GM23338 (cell line): Measurements from ENCODE around the gene ERC1. TPM values are rescaled to one million over a fixed set of nuclear protein-coding genes. Genes with fewer than 3 reads are reported as not detected.

Experiments used
- ATAC-seq: fragments of 200-7000 bp; cut with Tn5 transposase; 3 replicates; pipeline ENCODE4 v1.9.1; 2020
- DNase-seq: peaks from one replicate; pipeline ENCODE4 v3.0.0-alpha.2; 2015; ENCODE audit warnings: low spot score
- H2AFZ ChIP-seq: fragments of 200-600 bp; sonication (generic); 2 replicates; pipeline ENCODE4 v1.8.0; 2016; ENCODE audit warnings: antibody characterized with exemption, mild to moderate bottlenecking, moderate library complexity
- H3F3A ChIP-seq: fragments of 200-600 bp; sonication (generic); replicated peaks from 2 replicates; pipeline ENCODE4 v1.8.0; 2017; ENCODE audit warnings: antibody characterized with exemption, mixed run types, low read depth
- H3K27ac ChIP-seq: fragments of 200-600 bp; sonication (generic); 2 replicates; pipeline ENCODE4 v1.6.1; 2016; ENCODE audit warnings: low read depth
- H3K27me3 ChIP-seq: fragments of 200-600 bp; sonication (generic); 2 replicates; pipeline ENCODE4 v1.8.0; 2016; ENCODE audit warnings: mild to moderate bottlenecking, mixed run types, moderate library complexity; ENCODE audit not compliant: insufficient read depth
- H3K36me3 ChIP-seq: fragments of 200-600 bp; sonication (generic); 2 replicates; pipeline ENCODE4 v1.8.0; 2016; ENCODE audit warnings: mild to moderate bottlenecking; ENCODE audit not compliant: insufficient read depth
- H3K4me1 ChIP-seq: fragments of 200-600 bp; sonication (generic); 2 replicates; pipeline ENCODE4 v1.8.0; 2016; ENCODE audit warnings: mild to moderate bottlenecking, moderate library complexity; ENCODE audit not compliant: insufficient read depth
- H3K4me2 ChIP-seq: fragments of 200-600 bp; sonication (generic); 2 replicates; pipeline ENCODE4 v1.7.1; 2017; ENCODE audit warnings: mixed run types
- H3K4me3 ChIP-seq: fragments of 200-600 bp; sonication (generic); 2 replicates; pipeline ENCODE4 v1.6.1; 2016; ENCODE audit warnings: mixed run types
- H3K79me2 ChIP-seq: fragments of 200-600 bp; sonication (generic); replicated peaks from 2 replicates; pipeline ENCODE4 v1.8.0; 2017; ENCODE audit warnings: mild to moderate bottlenecking; ENCODE audit not compliant: insufficient read depth
- H3K9me2 ChIP-seq: fragments of 200-600 bp; sonication (generic); 2 replicates; pipeline ENCODE4 v1.8.0; 2017; ENCODE audit not compliant: insufficient read depth
- H4K20me1 ChIP-seq: fragments of 200-600 bp; sonication (generic); replicated peaks from 2 replicates; pipeline ENCODE4 v1.8.0; 2017; ENCODE audit warnings: mild to moderate bottlenecking; ENCODE audit not compliant: insufficient read depth
- H3K27ac Mint-ChIP-seq: 2 replicates; pipeline ENCODE4 v1.8.0; 2020; ENCODE audit warnings: inconsistent platforms, mild to moderate bottlenecking, moderate library complexity, mixed read lengths
- H3K27me3 Mint-ChIP-seq: 3 replicates; pipeline ENCODE4 v1.8.0; 2022; ENCODE audit warnings: low read depth, mild to moderate bottlenecking, moderate library complexity, mixed read lengths, inconsistent platforms; ENCODE audit not compliant: insufficient read depth, poor library complexity
- H3K36me3 Mint-ChIP-seq: 3 replicates; pipeline ENCODE4 v1.8.0; 2021; ENCODE audit warnings: low read depth, mild to moderate bottlenecking, inconsistent platforms, moderate library complexity, mixed read lengths
- H3K4me1 Mint-ChIP-seq: 3 replicates; pipeline ENCODE4 v1.8.0; 2020; ENCODE audit warnings: mild to moderate bottlenecking, inconsistent platforms, mixed read lengths
- H3K4me3 Mint-ChIP-seq: 3 replicates; pipeline ENCODE4 v1.8.0; 2021; ENCODE audit warnings: moderate library complexity, mild to moderate bottlenecking, inconsistent platforms, mixed read lengths
- H3K9me3 Mint-ChIP-seq: 3 replicates; pipeline ENCODE4 v1.8.0; 2020; ENCODE audit warnings: moderate library complexity, mild to moderate bottlenecking, inconsistent platforms, mixed read lengths
- CREB1 ChIP-seq: fragments of 250-450 bp; sonication (Bioruptor Pico); IDR thresholded peaks from 2 replicates; pipeline ENCODE4 v1.5.0; 2020; ENCODE audit warnings: low read depth, mild to moderate bottlenecking, moderate library complexity
- EZH2 ChIP-seq: fragments of 200-600 bp; sonication (generic); IDR thresholded peaks from one replicate; pipeline ENCODE4 v1.8.0; 2017; ENCODE audit warnings: antibody characterized with exemption, mild to moderate bottlenecking, low read depth; ENCODE audit not compliant: unreplicated experiment
- EZH2phosphoT487 ChIP-seq: fragments of 200-600 bp; sonication (generic); IDR thresholded peaks from one replicate; pipeline ENCODE4 v1.8.1; 2018; ENCODE audit warnings: antibody characterized with exemption; ENCODE audit not compliant: unreplicated experiment
- JUNB ChIP-seq: IDR thresholded peaks from one replicate; pipeline ENCODE4 v1.6.1; 2016; ENCODE audit warnings: antibody characterized with exemption; ENCODE audit not compliant: unreplicated experiment
- NANOG ChIP-seq: IDR thresholded peaks from 2 replicates; pipeline ENCODE4 v1.6.1; 2016; ENCODE audit warnings: antibody characterized with exemption, borderline replicate concordance
- POLR2AphosphoS5 ChIP-seq: IDR thresholded peaks from 2 replicates; pipeline ENCODE4 v1.6.1; 2016; ENCODE audit warnings: antibody characterized with exemption, low read depth
- STAT1 ChIP-seq: IDR thresholded peaks from one replicate; pipeline ENCODE4 v1.6.1; 2016; ENCODE audit warnings: antibody characterized with exemption; ENCODE audit not compliant: unreplicated experiment
- ZNF114 ChIP-seq: fragments of 250-450 bp; sonication (Bioruptor Pico); IDR thresholded peaks from 2 replicates; pipeline ENCODE4 v1.5.0; 2020; ENCODE audit warnings: mild to moderate bottlenecking, moderate library complexity
- ZNF331 ChIP-seq: fragments of 250-450 bp; sonication (Bioruptor Pico); IDR thresholded peaks from 2 replicates; pipeline ENCODE4 v1.5.0; 2020; ENCODE audit warnings: low read depth, mild to moderate bottlenecking, moderate library complexity
- polyA plus RNA-seq: library from polyadenylated mRNA; unstranded; fragments of >200 nt; fragmentation: Nextera tagmentation; extraction: Ambion mirVana; gene quantifications from 2 replicates; pipeline ENCODE4 v1.2.1, GENCODE V29; 2016
- total RNA-seq: library from RNA; depleted of rRNA; stranded (reverse); fragments of >200 nt; shearing (Covaris generic); gene quantifications from 2 replicates; pipeline ENCODE4 v1.2.3, GENCODE V29; 2014
- TF ChIP-seq, protein P1 (sequence below): fragments of 250-450 bp; sonication (Bioruptor Pico); IDR thresholded peaks from 2 replicates; pipeline ENCODE4 v1.5.0; 2020; ENCODE audit warnings: mild to moderate bottlenecking, moderate library complexity
- TF ChIP-seq, protein P2 (sequence below), 2 experiments: fragments of 200-600 bp in 1 of 2; sonication (generic) in 1 of 2; conservative IDR thresholded peaks; 2 replicates each; pipeline versions ENCODE4 v1.5.1 to v1.6.1; 2016 to 2017; ENCODE audit warnings: antibody characterized with exemption in 2 of 2, low read depth in 2 of 2, mild to moderate bottlenecking in 2 of 2, moderate library complexity in 1 of 2
- TF ChIP-seq, protein P3 (sequence below): IDR thresholded peaks from 2 replicates; pipeline ENCODE4 v1.6.1; 2016; ENCODE audit warnings: antibody characterized with exemption
- TF ChIP-seq, protein P4 (sequence below): IDR thresholded peaks from one replicate; pipeline ENCODE4 v1.6.1; 2018; ENCODE audit warnings: antibody characterized with exemption; ENCODE audit not compliant: unreplicated experiment

The ERC1 gene
- total and polyA plus RNA-seq, 2 experiments from 2014 or later = 28.1 to 35.3 TPM

DNA sequence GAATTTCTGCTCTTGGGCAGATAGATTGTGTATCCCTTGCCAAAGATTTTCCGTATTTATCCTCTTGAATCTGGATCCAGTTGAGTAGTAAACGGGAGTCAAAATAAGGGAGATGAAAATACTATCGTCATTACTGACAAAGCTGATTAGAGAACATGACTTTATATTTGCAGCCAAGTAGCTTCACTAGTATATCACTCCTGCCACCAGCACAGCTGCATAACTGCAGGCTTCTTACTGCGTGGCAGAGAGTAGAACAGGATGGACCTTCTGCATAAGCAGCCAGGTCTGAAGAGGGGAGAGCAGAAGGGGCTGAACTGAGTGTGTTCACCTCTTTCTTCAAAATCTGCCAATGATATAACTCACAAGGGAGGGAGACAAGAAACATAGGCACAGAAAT lies 319.6 kb downstream of the ERC1 start:
- no peak overlapping the region for H3K4me2 ChIP-seq
- peaks cover 14% of the 10 kb centered on the region; the same call in 2 of the 3 replicates for H3K36me3 Mint-ChIP-seq
- TF ChIP-seq EZH2 = no peak
- no peak for TF ChIP-seq CREB1
- TF ChIP-seq, protein P1, sequence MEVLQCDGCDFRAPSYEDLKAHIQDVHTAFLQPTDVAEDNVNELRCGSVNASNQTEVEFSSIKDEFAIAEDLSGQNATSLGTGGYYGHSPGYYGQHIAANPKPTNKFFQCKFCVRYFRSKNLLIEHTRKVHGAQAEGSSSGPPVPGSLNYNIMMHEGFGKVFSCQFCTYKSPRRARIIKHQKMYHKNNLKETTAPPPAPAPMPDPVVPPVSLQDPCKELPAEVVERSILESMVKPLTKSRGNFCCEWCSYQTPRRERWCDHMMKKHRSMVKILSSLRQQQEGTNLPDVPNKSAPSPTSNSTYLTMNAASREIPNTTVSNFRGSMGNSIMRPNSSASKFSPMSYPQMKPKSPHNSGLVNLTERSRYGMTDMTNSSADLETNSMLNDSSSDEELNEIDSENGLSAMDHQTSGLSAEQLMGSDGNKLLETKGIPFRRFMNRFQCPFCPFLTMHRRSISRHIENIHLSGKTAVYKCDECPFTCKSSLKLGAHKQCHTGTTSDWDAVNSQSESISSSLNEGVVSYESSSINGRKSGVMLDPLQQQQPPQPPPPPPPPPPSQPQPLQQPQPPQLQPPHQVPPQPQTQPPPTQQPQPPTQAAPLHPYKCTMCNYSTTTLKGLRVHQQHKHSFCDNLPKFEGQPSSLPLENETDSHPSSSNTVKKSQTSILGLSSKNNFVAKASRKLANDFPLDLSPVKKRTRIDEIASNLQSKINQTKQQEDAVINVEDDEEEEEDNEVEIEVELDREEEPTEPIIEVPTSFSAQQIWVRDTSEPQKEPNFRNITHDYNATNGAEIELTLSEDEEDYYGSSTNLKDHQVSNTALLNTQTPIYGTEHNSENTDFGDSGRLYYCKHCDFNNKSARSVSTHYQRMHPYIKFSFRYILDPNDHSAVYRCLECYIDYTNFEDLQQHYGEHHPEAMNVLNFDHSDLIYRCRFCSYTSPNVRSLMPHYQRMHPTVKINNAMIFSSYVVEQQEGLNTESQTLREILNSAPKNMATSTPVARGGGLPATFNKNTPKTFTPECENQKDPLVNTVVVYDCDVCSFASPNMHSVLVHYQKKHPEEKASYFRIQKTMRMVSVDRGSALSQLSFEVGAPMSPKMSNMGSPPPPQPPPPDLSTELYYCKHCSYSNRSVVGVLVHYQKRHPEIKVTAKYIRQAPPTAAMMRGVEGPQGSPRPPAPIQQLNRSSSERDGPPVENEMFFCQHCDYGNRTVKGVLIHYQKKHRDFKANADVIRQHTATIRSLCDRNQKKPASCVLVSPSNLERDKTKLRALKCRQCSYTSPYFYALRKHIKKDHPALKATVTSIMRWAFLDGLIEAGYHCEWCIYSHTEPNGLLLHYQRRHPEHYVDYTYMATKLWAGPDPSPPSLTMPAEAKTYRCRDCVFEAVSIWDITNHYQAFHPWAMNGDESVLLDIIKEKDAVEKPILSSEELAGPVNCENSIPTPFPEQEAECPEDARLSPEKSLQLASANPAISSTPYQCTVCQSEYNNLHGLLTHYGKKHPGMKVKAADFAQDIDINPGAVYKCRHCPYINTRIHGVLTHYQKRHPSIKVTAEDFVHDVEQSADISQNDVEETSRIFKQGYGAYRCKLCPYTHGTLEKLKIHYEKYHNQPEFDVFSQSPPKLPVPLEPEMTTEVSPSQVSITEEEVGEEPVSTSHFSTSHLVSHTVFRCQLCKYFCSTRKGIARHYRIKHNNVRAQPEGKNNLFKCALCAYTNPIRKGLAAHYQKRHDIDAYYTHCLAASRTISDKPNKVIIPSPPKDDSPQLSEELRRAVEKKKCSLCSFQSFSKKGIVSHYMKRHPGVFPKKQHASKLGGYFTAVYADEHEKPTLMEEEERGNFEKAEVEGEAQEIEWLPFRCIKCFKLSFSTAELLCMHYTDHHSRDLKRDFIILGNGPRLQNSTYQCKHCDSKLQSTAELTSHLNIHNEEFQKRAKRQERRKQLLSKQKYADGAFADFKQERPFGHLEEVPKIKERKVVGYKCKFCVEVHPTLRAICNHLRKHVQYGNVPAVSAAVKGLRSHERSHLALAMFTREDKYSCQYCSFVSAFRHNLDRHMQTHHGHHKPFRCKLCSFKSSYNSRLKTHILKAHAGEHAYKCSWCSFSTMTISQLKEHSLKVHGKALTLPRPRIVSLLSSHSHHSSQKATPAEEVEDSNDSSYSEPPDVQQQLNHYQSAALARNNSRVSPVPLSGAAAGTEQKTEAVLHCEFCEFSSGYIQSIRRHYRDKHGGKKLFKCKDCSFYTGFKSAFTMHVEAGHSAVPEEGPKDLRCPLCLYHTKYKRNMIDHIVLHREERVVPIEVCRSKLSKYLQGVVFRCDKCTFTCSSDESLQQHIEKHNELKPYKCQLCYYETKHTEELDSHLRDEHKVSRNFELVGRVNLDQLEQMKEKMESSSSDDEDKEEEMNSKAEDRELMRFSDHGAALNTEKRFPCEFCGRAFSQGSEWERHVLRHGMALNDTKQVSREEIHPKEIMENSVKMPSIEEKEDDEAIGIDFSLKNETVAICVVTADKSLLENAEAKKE (CRISPR knock-in tag) = no peak
- TF ChIP-seq, protein P2, sequence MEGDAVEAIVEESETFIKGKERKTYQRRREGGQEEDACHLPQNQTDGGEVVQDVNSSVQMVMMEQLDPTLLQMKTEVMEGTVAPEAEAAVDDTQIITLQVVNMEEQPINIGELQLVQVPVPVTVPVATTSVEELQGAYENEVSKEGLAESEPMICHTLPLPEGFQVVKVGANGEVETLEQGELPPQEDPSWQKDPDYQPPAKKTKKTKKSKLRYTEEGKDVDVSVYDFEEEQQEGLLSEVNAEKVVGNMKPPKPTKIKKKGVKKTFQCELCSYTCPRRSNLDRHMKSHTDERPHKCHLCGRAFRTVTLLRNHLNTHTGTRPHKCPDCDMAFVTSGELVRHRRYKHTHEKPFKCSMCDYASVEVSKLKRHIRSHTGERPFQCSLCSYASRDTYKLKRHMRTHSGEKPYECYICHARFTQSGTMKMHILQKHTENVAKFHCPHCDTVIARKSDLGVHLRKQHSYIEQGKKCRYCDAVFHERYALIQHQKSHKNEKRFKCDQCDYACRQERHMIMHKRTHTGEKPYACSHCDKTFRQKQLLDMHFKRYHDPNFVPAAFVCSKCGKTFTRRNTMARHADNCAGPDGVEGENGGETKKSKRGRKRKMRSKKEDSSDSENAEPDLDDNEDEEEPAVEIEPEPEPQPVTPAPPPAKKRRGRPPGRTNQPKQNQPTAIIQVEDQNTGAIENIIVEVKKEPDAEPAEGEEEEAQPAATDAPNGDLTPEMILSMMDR (conservative IDR thresholded peaks at IDR 0.05; ENCODE audit: low read depth in 2 of 2) = no peak
- TF ChIP-seq ZNF331 (CRISPR knock-in tag) = no peak
- TF ChIP-seq POLR2AphosphoS5 = no peak
- TF ChIP-seq, protein P3, sequence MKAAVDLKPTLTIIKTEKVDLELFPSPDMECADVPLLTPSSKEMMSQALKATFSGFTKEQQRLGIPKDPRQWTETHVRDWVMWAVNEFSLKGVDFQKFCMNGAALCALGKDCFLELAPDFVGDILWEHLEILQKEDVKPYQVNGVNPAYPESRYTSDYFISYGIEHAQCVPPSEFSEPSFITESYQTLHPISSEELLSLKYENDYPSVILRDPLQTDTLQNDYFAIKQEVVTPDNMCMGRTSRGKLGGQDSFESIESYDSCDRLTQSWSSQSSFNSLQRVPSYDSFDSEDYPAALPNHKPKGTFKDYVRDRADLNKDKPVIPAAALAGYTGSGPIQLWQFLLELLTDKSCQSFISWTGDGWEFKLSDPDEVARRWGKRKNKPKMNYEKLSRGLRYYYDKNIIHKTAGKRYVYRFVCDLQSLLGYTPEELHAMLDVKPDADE = no peak
- TF ChIP-seq ZNF114 (CRISPR knock-in tag) = no peak
- TF ChIP-seq STAT1 = no peak
- TF ChIP-seq EZH2phosphoT487 = no peak
- TF ChIP-seq, protein P4, sequence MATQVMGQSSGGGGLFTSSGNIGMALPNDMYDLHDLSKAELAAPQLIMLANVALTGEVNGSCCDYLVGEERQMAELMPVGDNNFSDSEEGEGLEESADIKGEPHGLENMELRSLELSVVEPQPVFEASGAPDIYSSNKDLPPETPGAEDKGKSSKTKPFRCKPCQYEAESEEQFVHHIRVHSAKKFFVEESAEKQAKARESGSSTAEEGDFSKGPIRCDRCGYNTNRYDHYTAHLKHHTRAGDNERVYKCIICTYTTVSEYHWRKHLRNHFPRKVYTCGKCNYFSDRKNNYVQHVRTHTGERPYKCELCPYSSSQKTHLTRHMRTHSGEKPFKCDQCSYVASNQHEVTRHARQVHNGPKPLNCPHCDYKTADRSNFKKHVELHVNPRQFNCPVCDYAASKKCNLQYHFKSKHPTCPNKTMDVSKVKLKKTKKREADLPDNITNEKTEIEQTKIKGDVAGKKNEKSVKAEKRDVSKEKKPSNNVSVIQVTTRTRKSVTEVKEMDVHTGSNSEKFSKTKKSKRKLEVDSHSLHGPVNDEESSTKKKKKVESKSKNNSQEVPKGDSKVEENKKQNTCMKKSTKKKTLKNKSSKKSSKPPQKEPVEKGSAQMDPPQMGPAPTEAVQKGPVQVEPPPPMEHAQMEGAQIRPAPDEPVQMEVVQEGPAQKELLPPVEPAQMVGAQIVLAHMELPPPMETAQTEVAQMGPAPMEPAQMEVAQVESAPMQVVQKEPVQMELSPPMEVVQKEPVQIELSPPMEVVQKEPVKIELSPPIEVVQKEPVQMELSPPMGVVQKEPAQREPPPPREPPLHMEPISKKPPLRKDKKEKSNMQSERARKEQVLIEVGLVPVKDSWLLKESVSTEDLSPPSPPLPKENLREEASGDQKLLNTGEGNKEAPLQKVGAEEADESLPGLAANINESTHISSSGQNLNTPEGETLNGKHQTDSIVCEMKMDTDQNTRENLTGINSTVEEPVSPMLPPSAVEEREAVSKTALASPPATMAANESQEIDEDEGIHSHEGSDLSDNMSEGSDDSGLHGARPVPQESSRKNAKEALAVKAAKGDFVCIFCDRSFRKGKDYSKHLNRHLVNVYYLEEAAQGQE = no peak
- TF ChIP-seq NANOG = no peak
- no peak for TF ChIP-seq JUNB

More for the DNA sequence above, 319.6 kb downstream of the ERC1 start:
- no peak overlapping the region for H3K4me3 Mint-ChIP-seq
- DNase-seq (no peak), ATAC-seq (no peak)
- H3K36me3 ChIP-seq = peaks cover 4% of the 10 kb centered on the region
- H3K4me1 ChIP-seq = no peaks in the 10 kb centered on the region
- H4K20me1 ChIP-seq = no peaks in the 10 kb centered on the region
- no peak overlapping the region for H3K27ac ChIP-seq
- no peaks in the 10 kb centered on the region; the same call in 2 of the 3 replicates for H3K4me1 Mint-ChIP-seq
- H3K4me3 ChIP-seq = no peak overlapping the region
- H3F3A ChIP-seq = no peaks in the 10 kb centered on the region
- peaks cover 6% of the 10 kb centered on the region; the same call in 1 of the 3 replicates for H3K9me3 Mint-ChIP-seq
- no peak overlapping the region for H3K27ac Mint-ChIP-seq
- no peaks in the 10 kb centered on the region for H3K27me3 Mint-ChIP-seq
- H3K79me2 ChIP-seq = no peaks in the 10 kb centered on the region
- no peaks in the 10 kb centered on the region for H3K27me3 ChIP-seq
- no peaks in the 10 kb centered on the region for H3K9me2 ChIP-seq
- no peak overlapping the region for H2AFZ ChIP-seq
